HG03045 (cell line): ENCODE measurements around the gene TPR.

Source experiments
- ATAC-seq: cut with Tn5 transposase; IDR thresholded peaks from one replicate; pipeline ENCODE4 v1.9.1; 2021; ENCODE audit warnings: mild to moderate bottlenecking, moderate library complexity; ENCODE audit not compliant: unreplicated experiment

Gene TPR

DNA sequence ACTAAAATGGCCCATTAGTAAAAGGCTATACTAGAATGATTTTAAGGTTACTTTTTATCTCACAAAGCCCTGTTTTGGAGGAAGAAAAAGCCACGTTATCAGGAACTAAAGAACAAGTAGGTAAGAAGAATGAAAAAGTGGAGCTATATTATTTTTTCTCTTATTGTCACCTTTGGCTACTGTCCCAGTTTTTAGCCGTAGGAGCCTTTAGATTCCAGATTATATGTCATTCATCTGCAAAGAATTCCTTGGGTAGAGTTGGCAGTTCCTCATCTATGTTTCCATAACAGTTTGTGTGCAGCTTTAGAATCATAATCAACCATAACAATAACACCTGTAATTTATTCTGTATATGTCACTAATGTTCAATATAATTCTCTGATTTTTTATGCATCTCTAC is 83.8 kb downstream of the TPR start:
- ATAC-seq: no peak

DNA sequence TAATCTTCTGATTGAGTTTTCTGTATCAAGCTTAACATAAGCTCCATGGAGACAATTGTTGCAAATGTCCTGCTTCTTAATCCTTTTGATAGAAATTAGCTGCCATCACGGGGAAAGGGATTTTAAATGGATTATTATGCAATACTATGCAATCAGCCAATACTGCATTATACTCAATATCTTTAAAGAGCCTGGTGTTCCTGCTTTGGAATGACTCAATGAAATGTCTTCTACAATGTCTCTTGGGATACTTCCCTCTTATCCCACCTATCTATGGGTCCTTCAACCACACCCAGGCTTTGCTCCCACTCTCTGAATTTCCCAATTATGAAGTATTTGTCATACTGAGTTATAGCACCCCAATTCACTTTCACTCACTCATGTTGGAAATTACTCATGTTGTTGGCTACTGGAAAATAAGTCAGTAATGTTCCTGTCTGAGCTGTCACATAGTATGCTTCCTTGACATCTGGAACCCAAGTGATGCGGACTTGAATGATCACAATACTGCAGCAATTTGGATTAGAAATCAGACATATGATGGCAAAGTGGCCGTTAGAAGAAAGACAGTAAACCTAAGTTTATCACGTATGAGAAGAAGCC is 85.0 kb downstream of the TPR start:
- no peak for ATAC-seq

DNA sequence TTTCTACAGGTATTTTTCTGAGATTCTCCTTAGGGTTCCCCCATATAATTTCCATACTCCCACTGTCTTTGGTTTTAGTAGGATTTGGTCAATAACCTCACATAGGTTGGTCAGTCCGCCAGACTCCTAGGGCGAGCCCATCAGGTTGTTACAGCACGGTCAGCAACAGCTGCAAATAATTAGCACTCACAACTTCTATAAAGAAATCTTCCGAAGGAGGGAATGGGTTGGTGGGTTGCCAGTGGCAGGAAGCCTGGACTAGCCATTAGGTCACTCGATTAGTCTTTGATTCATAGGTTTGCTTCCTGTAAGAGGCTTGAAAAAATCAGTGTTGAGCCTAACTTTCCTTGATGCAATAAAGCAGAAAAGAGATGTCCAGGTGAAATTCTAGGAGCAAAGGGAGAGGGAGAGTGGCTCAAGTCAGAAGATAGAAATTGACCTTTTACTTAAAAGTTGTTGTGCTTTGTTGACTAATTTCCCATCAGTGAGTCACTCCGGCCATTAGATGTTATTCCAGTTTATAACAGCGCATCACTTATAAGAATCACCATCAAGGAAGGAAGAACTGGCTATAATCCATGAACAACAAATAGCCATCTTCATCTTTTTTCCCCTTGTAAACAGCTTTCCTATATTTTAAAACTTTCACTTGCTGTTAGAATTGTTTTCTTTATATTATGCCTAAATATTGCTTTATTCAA is 88.3 kb downstream of the TPR start:
- no peak for ATAC-seq

DNA sequence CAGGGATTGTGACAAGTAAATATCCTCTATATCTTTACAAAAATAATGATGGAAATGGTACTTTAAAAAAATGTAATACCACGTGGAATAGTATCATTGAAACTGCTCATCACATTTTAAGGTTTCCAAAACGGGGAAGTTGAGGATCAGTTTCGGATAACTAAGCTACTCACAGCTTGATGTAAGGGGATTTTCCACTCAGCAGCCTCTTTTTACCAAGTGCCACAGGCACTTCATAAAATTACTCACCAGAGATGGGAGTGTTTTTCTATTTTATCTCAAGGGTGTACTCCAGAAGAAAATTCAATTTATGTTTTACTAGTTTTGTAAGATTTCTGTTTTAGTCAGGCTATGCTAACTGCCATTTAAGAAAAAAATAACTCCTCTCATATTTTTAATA is 91.7 kb downstream of the TPR start:
- ATAC-seq: peak; percentile 68

DNA sequence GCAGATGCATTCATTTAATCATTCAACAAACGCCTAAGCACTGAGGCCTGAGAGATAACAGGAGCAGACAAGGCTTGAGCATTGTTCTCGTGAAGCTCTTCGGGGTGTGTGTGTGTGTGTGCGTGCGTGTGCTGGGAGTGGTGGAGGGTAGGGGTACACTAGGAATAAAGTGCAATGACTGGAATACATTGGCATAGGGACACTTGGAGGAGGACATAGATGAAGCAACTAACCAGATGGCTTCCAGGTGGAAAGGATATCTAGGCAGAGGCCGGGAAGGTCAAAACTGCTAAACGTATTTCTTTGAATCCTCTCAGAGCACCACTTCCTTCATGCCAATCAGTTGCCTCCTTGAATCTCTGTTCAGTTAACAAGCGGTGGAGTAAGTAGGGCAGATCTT is 92.6 kb downstream of the TPR start:
- no peak for ATAC-seq

DNA sequence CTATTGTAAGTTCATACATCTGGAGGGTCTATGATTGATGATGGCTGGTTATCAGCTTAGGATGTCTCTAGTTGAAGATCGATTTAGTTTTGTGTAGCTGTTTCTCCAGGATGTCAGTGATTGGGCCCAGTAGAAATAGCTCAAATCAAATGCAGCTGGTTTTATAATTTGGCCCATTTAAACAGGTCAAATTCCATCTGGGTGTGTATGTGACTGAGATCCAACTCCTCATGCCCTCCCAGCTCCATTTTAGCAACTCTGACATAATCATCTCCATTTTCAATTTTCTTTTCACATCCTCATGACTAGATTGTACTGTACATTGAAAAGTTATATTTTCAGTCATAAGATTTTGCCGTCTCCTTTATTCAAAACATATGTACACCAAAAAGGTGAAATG is 99.2 kb downstream of the TPR start:
- ATAC-seq: no peak

DNA sequence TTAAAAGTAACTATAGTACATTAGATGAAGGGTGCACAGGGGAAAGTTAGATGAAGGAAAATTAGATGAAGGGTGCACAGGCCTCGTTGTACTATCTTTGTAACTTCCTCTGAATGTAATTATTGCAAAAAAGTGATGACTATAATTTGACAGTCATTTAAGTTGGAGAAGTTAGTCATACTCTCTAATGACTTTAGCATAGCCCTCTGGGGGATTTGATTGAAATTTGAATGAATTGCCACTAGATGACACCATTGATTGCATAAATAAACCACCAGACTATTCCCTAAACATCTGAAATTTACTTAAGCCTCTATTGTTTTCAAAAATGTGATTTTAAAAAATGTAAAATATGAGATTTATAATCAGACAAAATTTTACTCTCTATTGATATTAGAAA is 102.6 kb downstream of the TPR start:
- no peak for ATAC-seq

DNA sequence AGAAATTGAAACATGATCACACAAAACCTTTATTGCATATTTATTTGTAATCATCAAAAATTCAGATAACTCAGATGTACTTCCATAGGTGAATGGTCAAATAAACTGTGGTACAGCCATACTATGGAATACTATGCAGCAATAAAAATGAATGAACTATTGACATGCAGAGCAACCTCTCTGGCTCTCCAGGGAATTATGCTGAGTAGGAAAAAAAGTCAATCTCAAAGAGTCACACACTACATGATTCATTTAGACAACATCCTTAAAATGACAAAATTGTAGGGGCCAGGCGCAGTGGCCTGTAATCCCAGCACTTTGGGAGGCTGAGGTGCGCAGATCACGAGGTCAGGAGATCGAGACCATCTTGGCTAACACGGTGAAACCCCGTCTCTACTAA is 104.0 kb downstream of the TPR start:
- ATAC-seq: no peak
